ENCODE results near the gene GAD1. TPM values are rescaled to one million over a fixed set of nuclear protein-coding genes. Genes with fewer than 3 reads are reported as not detected.

GAD1 gene
- polyA plus RNA-seq, 1 donor from 2014 or later = 56.3 TPM

DNA sequence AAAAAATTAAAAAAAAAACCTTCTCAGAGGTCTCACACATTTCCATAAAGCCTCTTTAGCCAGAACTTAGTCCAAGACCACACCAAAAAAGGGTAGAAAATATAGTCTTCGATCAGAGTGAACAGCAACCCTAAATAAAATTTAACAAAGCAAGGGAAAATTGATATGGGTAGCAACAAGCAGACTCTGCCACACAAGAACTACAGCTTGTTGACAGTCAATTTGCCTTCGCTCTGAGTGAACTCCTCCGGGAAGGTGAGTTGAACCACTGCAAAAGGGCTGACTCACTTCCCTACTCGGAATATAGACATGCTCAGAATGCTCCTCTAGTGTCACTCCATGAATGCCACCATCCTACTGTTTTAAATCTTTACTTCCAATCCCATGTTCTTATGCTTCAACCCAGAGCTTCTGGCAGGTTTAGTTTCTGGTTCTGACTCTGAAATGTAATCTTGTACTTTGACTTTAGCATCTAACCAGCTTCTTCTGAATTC lies 24.1 kb downstream of the GAD1 start:
- Histone ChIP-seq H4K20me1 (ENCODE audit: insufficient read depth) (no peaks in the 10 kb centered on the region), H3K36me3 (ENCODE audit: insufficient read depth, low read length) (no peaks in the 10 kb centered on the region)

GRCh38 chr2:170842785-170843184 lies 26.1 kb downstream of the GAD1 start:
- no peaks in the 10 kb centered on the region for H3K27me3 ChIP-seq (ENCODE audit: insufficient read depth, low read depth, low read length)
- H3K4me3 ChIP-seq (ENCODE audit: low read length) = no peak overlapping the region
- H3F3A ChIP-seq (ENCODE audit: insufficient read depth, low read length, poor library complexity, severe bottlenecking) = no peaks in the 10 kb centered on the region
- no peak overlapping the region for H3K27ac ChIP-seq (ENCODE audit: low read length)
- H3K9me3 ChIP-seq (ENCODE audit: low read length) = no peaks in the 10 kb centered on the region
- no peaks in the 10 kb centered on the region for H4K20me1 ChIP-seq (ENCODE audit: insufficient read depth)
- no peaks in the 10 kb centered on the region for H3K36me3 ChIP-seq (ENCODE audit: insufficient read depth, low read length)
- no peaks in the 10 kb centered on the region for H3K9me2 ChIP-seq (ENCODE audit: insufficient read depth, low read length)
- TF ChIP-seq SMC3 (conservative IDR thresholded peaks at IDR 0.05; ENCODE audit: poor library complexity) (no peak), TAF1 (IDR thresholded peaks at IDR 0.05; ENCODE audit: low read depth) (no peak), EZH2 (IDR thresholded peaks at IDR 0.05; ENCODE audit: borderline replicate concordance, insufficient read depth, low read length, poor library complexity, severe bottlenecking) (no peak)
- no peaks in the 10 kb centered on the region for H3K79me2 ChIP-seq (replicated peaks; ENCODE audit: insufficient read depth, low read length)
- H3K9ac ChIP-seq (ENCODE audit: low read length) = no peak overlapping the region
- no peak overlapping the region for H2AFZ ChIP-seq (ENCODE audit: low read depth, low read length)
- H3K4me2 ChIP-seq (ENCODE audit: low read length) = no peak overlapping the region

More for the DNA sequence above, 24.1 kb downstream of the GAD1 start:
- no peaks in the 10 kb centered on the region for H3K27me3 ChIP-seq (ENCODE audit: insufficient read depth, low read depth, low read length)
- TF ChIP-seq, protein P1, sequence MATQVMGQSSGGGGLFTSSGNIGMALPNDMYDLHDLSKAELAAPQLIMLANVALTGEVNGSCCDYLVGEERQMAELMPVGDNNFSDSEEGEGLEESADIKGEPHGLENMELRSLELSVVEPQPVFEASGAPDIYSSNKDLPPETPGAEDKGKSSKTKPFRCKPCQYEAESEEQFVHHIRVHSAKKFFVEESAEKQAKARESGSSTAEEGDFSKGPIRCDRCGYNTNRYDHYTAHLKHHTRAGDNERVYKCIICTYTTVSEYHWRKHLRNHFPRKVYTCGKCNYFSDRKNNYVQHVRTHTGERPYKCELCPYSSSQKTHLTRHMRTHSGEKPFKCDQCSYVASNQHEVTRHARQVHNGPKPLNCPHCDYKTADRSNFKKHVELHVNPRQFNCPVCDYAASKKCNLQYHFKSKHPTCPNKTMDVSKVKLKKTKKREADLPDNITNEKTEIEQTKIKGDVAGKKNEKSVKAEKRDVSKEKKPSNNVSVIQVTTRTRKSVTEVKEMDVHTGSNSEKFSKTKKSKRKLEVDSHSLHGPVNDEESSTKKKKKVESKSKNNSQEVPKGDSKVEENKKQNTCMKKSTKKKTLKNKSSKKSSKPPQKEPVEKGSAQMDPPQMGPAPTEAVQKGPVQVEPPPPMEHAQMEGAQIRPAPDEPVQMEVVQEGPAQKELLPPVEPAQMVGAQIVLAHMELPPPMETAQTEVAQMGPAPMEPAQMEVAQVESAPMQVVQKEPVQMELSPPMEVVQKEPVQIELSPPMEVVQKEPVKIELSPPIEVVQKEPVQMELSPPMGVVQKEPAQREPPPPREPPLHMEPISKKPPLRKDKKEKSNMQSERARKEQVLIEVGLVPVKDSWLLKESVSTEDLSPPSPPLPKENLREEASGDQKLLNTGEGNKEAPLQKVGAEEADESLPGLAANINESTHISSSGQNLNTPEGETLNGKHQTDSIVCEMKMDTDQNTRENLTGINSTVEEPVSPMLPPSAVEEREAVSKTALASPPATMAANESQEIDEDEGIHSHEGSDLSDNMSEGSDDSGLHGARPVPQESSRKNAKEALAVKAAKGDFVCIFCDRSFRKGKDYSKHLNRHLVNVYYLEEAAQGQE (IDR thresholded peaks at IDR 0.05; ENCODE audit: borderline replicate concordance) = no peak
- no peak for TF ChIP-seq CTCF (IDR thresholded peaks at IDR 0.05; ENCODE audit: poor library complexity, severe bottlenecking)
- TF ChIP-seq RAD21 (conservative IDR thresholded peaks at IDR 0.05) = no peak
- no peak for TF ChIP-seq MXI1 (conservative IDR thresholded peaks at IDR 0.05; ENCODE audit: poor library complexity, severe bottlenecking)
- TF ChIP-seq TAF1 (IDR thresholded peaks at IDR 0.05; ENCODE audit: low read depth) = no peak
- no peak for TF ChIP-seq POLR2AphosphoS5 (IDR thresholded peaks at IDR 0.05)
- no peak for TF ChIP-seq SMC3 (conservative IDR thresholded peaks at IDR 0.05; ENCODE audit: poor library complexity)
- TF ChIP-seq EP300 (conservative IDR thresholded peaks at IDR 0.05; ENCODE audit: poor library complexity, severe bottlenecking) = no peak
- TF ChIP-seq EZH2 (IDR thresholded peaks at IDR 0.05; ENCODE audit: borderline replicate concordance, insufficient read depth, low read length, poor library complexity, severe bottlenecking) = no peak
- no peaks in the 10 kb centered on the region for H3K9me2 ChIP-seq (ENCODE audit: insufficient read depth, low read length)
- H3K27ac ChIP-seq (ENCODE audit: low read length) = no peak overlapping the region
- H3K79me2 ChIP-seq (replicated peaks; ENCODE audit: insufficient read depth, low read length) = no peaks in the 10 kb centered on the region
- H3K9ac ChIP-seq (ENCODE audit: low read length) = no peak overlapping the region
- H3K9me3 ChIP-seq (ENCODE audit: low read length) = no peaks in the 10 kb centered on the region
- H3K4me3 ChIP-seq (ENCODE audit: low read length) = no peak overlapping the region
- H2AFZ ChIP-seq (ENCODE audit: low read depth, low read length) = no peak overlapping the region
- H3K4me2 ChIP-seq (ENCODE audit: low read length) = no peak overlapping the region
- no peaks in the 10 kb centered on the region for H3F3A ChIP-seq (ENCODE audit: insufficient read depth, low read length, poor library complexity, severe bottlenecking)
